ENCODE data around the gene MYH2.

MYH2 gene

DNA sequence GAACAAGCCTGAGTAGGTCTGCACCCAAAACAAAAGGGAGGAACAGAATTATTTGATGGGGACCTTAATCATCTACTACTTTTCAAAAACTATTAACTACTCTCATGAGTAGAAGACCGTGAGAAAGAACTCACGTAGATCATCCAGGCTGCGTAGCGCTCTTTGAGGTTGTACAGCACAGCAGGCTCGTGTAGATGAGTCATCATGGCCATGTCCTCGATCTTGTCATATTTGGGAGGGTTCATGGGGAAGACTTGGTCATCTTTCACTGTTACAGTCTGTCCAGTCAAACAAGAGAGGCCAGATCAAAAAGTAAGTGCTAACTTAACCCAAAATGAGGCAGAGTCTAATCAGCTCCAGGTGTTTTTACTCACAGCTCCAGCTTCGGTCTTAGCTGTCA lies 33.4 kb downstream of the MYH2 start:
- DNase-seq: no peak

DNA sequence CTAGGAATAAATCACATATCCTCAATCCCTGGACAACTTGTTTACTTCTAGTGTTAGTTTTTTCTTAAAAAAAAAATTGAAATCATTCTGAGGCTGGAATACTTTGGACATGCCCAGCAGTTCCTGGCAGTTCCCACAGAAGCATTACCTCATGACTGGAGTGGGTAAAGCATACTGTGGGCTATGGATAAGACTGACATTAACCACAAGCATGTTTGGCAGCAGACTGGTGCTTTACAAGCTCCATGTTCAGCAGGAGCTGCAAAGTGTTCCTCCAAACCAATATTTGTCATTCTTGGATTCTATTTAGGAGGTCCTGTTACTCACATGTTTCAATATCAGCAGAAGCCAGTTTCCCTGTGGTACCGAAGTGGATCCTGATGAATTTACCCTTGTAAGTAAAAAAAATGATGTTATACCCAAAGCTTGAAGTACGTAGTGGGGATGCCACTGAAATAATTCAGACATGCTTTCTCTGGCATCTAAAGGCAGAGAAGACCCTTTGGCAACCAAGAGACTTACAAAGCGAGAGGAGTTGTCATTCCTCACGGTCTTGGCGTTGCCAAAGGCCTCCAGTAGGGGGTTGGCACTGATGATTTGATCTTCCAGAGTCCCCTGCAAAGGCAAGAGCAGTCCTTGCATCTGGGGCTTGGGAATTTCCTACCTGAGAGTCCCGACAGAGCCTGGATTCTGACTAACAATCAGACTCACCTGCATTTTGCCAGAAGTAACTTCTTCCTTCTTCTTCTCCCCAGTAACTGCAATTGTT lies 36.0 kb downstream of the MYH2 start:
- DNase-seq: peak; percentile 14

DNA sequence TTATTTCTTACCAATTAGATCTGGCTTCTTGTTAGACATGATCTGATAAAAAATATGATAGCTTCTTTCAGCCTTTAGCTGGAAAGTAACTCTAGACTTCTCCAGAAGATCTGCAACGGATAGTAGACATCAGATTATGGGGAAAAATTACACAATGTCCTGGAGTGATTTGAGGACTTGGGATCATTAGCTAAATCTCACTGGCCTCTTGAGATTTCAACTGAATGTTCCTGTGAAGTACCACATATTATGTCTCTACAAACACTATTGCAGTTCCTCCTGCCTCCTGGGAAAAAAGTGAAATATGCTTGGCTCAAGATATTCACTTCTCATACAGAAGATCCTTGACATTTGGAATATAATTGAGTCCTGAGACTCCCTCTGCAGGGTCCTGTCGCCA lies 36.6 kb downstream of the MYH2 start:
- no peak for DNase-seq

DNA sequence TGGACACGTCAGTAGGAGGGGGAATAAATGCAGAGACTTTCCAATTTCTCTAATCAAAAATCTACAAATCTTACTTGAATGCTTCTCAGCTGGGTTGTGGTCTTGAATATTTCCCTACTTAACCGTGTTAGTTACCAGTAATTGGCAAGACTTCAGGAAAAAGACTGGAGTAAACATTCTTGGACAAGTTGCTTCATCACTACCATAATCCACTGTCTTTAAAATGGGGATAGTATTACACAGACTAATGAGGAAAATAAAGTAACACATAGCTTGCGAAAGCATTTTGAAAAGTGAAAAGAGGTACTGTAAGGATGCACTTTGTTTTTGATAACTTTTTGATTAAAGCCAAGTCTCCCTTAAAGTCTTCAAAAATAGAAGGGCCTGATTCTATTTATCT lies 49.5 kb downstream of the MYH2 start:
- DNase-seq: no peak

DNA sequence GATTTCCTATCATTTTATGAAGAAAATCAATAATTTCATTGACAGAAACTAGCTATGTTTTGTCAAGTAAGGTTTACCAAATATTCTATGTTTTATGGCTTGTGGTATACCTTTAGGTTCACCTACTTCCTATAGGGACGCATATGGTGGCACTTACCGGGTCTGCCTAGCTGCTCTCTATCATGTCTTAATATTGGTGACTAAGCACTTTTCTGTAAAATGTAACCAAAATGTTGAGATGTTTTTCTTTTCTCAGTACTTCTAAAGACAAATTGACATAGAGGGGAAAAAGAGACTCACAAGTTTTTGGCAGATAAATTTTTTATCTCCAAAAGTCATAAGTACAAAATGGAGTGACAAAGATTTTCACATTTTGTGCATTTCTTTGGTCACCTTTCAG lies 57.5 kb downstream of the MYH2 start:
- DNase-seq: no peak

DNA sequence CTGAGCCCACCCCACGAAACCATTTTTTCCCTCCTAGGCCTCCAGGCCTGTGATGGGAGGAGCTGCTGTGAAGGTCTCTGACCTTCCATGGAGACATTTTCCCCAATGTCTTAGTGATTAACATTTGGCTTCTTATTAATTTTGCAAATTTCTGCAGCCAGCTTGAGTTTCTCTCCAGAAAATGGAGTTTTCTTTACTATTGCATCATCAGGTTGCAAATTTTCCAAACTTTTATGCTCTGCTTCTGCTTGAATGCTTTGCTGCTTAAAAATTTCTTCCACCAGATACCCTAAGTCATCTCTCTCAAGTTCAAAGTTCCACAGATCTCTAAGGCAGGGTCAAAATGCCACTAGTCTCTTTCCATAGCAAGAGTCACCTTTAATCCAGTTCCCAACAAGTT lies 67.2 kb downstream of the MYH2 start:
- DNase-seq: no peak

DNA sequence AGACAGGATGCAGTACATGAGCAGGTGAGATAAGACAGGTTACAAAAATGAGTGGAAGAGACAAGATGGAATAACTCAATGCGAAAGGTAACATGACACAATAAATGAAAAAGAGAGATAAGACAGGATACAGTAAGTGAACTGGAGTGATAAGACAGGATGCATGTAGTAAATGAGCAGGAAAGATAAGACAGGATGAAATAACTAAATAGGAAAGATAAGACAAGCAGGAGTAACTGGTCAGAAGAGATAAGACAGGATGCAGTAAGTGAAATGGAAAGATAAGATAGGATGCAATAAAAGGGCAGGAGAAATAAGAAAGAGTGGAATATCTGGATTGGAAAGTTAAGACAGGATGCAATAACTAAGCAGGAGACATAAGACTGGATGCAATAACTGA lies 71.8 kb downstream of the MYH2 start:
- no peak for DNase-seq

DNA sequence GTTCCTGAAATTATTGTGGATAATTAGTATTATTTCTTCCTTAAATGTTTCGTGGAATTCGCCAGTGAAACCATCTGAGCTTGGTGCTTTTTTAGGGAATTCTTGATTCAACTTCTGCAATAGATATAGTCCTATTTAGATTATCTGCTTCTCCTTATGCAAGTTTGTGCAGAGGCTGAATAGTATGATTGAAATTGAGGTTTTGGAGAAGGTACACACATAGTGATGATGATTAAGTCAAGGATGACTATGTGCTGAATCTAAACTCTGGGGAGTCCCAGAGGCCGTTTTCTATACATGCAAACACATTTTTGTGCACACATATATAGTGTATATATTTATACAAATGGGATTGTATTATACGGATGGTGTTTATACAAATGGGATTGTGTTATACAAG lies 74.9 kb downstream of the MYH2 start:
- peak; percentile 3 for DNase-seq

DNA sequence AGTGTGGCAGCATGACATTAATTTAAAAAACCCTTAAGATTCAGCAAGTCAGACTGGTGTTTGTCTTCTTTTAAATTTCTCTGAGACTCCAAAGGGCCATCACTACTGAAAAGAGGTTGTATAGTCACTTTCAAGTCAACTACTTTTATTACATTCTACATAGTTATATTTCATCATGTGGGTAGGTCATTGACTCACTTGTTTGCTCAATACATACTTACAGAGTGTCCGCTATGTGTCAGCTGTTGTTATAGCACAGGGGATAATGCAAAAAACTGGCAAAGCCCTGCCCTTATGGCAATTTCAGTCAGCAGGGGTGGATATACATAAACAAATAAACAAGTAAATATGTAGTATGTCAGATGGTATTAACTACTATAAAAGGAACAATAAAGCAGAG lies 77.6 kb downstream of the MYH2 start:
- DNase-seq: peak; percentile 15
